Activated CD4-positive, alpha-beta T cell treated with anti-CD3 and anti-CD28 coated beads, Interleukin-2, amount 50 U/mL, for 24 hours (primary cell): Measurements from ENCODE around the gene PYY.
"Not testable (repeated sequence)": the region's sequence is repeated elsewhere in the genome, so short reads cannot be mapped to it uniquely, and the experiment has no call there.

Experiments
- DNase-seq, 2 donors: peaks; one replicate each; pipeline ENCODE4 v3.0.0-alpha.2; 2020; ENCODE audit warnings: low read depth in 1 of 2, low spot score in 1 of 2

The PYY gene

GRCh38 chr17:43979011-43979410 lies 25.3 kb upstream of the PYY start:
- no peak for DNase-seq

DNA sequence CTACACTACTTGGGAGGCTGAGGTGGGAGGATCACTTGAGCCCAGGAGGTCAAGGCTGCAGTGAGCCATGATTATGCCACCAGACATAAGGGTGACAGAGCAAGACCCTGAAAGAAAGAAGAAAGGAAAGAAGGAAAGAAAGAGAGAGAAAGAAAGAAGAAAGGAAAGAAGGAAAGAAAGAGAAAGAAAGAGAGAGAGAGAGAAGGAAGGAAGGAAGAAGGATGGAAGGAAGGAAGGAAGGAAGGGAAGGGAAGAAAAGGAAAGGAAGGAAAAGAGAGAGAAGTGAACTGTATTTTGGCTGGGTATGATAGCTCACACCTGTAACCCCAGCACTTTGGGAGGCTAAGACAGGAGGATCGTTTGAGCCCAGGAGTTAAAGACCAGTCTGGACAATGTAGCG lies 24.3 kb upstream of the PYY start:
- no peak for DNase-seq

- DNase-seq = no peak
These were observed 23.5 kb upstream of the PYY start for GRCh38 chr17:43976963-43977837.

- no peak for DNase-seq
These were observed 22.2 kb upstream of the PYY start for GRCh38 chr17:43975898-43976297.

DNA sequence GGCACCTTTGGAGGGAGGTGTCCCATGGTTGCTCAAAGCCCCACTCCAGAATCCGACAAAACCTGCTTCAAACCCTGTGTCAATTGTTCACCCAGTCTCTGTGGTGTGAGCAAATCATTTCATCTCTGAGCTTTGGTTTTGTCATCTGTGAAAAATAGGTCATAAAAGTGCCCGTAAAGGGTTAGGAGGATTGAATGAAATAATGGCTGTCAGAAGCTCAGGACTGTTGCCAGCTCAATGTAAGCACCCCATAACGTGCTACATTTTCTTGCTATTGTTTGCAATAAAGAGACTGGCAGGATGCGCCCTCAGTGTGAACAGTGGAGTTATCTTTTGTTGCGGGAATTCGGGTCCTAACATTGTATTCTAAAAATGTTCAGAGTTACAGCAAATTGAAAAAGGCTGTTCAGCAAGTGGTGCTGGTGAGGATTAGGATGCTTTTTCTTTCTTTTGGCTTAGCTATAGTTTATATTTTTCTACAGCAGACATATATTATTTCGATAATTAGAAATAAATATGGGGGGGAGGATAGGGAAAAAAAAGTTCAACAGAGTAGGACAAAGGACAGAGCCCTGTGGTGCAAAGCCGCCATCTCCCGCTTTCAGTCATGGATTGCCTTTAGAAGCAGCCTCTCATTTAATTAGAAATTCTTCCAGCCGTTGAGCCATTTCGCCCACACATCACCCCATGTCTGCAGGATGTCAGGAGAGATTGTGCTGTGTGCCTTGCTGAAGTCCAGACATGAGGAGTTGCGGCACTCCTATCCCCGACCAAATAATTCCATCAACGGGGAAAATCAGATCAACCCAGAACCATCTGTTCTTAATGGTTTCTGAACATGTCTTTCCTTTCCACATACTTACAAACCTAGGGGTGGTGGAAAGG lies 20.9 kb upstream of the PYY start:
- DNase-seq = no peak

DNA sequence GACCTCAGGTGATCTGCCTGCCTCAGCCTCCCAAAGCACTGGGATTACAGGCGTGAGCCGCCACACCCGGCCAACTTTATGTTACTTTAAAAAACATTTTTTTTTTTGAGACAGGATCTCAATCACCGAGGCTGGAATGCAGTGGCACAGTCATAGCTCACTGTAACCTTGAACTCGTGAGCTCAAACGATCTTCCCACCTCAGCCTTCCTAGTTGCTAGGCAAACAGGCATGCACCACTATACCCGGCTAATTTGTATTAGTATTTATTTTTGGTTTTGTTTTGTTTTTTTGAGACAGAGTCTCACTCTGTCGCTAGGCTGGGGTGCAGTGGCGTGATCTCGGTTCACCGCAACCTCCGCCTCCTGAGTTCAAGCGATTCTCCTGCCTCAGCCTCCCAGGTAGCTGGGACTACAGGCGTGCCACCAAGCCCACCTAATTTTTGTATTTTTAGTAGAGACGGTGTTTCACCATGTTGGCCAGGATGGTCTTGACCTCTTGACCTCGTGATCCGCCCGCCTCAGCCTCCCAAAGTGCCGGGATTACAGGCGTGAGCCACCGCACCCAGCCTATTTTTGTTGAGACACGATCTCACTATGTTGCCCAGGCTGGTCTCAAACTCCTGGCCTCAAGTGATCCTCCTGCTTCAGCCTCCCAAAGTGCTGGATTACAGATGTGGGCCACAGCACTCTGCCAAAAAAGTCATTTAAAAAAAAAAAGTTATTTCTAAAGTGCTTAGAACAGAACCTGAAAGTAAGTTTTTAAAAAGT lies 18.9 kb upstream of the PYY start:
- not testable (repeated sequence) for DNase-seq

DNA sequence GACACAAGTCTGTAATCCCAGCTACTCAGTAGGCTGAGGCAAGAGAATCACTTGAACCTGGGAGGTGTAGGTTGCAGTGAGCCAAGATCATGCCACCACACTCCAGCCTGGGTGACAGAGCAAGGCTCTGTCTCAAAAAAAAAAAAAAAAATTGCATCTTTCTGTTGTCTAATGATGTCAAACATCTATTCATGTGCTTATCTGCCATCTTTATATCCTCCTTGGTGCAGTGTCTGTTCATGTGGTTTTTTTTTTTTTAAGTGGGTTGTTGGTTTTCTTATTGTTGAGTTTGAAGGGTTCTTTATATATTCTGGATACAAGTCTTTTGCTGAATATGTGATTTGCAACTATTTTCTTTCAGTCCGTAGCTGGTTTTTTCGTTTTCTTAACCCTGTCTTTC lies 17.7 kb upstream of the PYY start:
- DNase-seq = not testable (repeated sequence)

DNA sequence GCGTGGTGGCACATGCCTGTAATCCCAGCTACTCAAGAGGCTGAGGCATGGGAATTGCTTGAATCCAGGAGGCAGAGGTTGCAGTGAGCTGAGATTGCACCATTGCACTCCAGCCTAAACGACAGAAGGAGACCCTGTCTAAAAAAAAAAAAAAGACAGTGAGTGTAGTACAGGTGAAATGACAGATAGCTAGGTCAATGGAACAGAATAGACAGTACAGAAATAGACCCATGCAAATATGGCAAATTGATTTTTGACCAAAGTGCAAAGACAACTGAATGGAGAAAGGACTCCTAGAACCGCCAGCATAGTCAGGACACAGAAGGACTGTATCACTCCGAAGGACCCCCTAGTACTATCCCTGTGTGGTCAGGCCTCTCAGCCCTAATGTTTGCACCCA lies 16.6 kb upstream of the PYY start:
- DNase-seq = no peak

DNA sequence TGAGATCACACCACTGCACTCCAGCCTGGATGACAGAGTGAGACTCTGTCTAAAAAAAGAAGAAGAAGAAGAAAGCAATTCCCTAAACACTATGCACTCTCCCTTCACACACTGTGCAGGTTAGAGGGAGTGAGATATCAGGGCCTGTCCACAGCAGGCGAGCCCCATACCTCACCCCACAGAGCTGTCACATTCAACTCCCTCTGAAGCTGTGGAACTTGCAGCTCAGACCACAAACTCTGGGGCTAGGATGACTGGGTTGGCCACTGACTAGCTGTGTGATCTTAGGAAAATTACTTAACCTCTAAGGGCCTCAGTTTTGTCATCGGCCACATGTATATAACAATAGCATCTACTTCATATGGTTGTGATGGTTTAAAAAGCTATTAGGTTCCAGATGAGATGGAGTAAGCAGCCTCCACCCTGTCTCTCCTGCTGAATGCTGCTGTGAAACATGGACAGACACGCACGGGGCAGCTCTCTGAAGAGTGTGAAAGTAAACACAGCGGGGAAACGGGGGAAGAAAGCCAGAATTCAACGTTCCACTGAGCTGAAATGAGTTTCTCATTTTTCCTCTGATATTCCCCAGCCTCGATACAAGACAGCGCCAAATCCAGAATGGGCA lies 13.6 kb upstream of the PYY start:
- DNase-seq = no peak

- no peak for DNase-seq
These were observed 12.5 kb upstream of the PYY start for GRCh38 chr17:43966276-43966675.

- no peak for DNase-seq
These were observed 8.7 kb upstream of the PYY start for GRCh38 chr17:43962479-43962878.

DNA sequence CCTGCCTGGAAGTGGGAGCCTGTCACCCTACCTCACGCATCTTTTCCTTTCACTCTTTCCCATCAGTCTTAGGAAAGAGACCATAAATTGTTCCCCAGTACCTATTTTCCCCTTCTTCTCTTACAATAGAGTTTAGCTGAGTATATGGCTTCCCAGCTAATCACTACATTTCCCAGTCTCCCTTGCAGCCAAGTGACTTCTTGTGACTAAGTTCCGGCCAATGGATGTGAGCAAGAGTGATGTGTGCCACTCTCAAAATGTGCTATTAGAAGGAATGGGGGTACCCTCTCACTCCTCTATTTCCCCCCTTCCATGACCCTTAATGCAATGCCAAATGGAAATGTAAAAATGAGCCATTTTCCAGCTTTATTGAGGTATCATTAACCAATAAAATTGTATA lies 8.2 kb upstream of the PYY start:
- DNase-seq = no peak

DNA sequence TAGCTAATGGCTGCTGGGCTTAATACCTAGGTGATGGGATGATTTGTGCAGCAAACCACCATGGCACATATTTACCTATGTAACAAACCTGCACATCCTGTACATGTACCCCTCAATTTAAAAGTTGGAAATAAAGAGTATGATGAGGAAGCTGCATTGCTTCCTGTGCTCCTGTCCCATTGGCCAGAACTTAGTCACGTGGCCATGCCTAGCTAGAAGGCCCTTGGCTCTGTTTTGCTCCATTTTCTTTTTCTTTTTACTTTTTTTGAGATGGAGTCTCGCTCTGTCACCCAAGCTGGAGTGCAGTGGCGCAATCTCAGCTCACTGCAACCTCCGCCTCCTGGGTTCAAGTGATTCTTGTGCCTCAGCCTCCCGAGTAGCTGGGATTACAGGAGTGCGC lies 7.6 kb upstream of the PYY start:
- DNase-seq = not testable (repeated sequence)

DNA sequence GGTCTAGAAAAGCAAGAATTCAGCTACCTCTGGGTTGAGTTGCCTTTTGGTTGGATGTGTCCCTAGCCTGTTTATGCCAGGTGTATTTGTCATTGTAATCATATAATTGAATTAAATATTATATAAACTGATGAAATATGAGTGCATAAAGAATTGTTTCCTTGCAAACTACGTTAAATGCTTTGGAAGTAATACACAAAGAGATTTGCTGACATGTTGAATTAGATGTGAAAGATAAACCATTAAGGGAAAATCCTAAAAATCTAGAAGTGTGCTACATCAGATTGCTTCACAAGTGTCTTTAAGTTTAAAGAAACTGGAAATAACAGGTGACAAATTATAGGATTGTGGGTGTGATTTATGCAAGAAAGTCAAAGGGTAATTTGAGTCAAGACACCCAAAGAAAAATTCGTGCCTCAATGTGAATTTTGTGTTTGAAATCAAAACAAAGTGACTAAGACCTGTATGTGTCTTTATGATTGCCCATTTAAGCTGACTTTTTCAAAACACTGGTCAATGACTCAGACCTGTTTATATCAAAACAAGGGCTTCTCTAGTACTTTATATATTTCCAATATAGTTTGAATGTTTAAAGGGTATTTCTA lies 5.1 kb upstream of the PYY start:
- DNase-seq = no peak

DNA sequence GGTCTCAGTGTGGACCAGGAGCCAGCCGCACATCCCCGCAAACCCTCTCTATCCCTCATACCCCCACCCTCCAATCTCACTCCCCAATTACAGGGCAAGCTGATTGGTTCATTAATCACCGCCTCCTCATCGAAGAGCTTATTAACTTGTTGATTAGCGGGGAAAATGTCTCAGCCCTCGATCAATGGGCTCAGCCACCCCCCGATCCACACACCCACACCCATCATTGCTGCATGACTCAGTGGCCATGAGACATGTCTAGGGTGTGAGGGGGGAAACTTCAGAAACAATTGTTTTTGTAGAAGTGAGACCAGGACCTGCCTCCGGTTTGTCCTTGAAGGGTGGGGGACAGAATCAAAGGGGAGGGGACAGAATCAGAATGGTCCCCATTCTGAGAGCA lies 2.5 kb upstream of the PYY start:
- no peak for DNase-seq

- DNase-seq = no peak
These were observed 745 bp downstream of the PYY start for GRCh38 chr17:43952724-43953666.

DNA sequence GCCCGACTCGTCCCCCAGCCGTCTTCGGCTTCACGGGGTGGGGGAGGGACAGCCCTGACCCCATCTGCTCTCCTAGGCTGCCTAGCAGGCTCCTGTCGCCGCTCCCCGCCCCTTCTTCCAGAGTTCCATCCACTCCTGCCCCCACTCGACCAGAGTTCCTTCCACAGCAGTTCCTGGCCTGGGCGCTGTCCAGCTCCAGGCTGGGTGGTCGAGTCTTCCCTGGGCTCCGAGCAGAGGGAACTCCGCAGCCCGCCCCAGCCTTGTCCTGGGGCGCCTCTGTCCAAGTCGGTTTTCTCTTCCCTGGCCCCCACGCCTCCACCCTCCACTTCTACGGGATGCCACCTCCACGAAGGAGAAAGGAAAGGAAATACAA lies 1.4 kb downstream of the PYY start:
- DNase-seq = no peak

GRCh38 chr17:43951750-43952149 lies 2.0 kb downstream of the PYY start:
- no peak for DNase-seq

- no peak for DNase-seq
These were observed 3.2 kb downstream of the PYY start for GRCh38 chr17:43950554-43950953.

DNA sequence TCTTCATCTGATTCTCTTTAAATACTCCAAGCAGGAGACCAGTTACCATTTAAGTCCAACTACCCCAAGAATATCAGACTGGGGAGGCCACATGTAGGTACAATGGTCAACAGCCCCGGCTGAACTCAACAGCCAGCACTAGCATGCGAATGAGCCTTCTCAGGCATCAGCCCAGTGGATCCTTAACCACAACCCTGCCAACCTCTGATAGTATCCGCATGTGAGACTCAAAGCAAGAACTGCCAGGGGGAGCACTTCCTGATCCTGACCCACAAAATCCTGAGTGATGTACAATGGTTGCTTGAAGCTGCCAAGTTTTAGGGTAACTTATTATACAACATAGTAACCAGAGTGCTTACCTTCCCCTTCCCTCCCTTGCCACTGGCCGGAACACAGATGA lies 4.0 kb downstream of the PYY start:
- no peak for DNase-seq
